ENCODE data around the gene STK40.

The STK40 gene

DNA sequence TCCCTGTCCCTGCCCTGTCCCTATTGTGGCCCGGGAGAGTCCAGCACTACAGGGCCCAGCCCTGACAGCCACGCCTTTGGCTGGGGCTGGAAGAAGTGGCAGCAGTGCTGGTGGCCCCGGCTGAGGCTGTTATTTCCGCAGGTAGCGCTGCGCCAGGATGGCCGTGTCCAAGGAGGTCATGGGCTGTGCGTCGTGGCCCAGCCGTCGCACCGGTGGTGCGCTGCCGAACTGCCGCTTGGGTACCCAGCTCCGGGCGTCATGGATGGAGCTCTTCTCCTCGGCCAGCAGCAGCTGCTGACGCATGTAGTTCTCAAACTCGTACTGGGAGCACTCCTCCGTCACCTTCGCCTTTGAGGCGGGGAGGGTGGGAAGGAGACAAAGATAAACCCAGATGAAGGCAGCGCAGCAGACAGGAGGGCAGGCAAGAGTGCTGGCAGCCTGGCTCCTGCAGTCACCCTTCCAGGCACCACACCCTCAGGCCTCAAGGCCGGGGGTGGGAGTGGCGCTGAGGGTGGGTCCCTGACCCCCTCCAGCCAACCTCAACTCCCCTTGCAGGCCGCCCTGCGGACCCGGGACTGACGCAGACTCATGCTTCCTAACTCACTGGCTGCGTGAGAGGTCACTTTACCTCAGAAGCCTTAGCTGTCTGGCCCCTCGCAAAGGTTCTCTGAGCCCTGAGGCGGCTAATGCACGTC is 44.0 kb downstream of the STK40 start:
- DNase-seq, result no peak

DNA sequence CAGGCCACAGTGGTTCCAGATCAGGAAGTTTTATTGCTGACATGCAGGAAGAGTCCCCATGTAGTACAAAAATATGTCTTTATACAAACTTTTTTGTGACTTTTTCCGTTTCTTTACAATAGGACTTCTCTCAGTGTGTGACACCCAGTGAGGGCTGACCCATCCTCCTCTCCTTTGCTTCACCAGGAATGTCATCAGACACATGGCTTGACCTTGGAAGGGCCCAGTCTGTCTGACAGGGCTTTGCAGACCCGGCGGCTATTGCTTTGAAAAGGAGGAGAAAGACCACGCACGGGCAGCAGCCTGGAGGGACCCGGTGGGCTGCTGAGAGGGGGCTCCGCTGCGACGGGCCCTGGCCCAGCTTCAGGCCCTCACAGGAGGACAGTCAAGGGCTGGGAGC is 46.1 kb downstream of the STK40 start:
- no peak for DNase-seq

GRCh38 chr1:36339215-36339614 is 46.5 kb downstream of the STK40 start:
- DNase-seq, result no peak

- no peak for DNase-seq
These were observed 47.9 kb downstream of the STK40 start for GRCh38 chr1:36337830-36338229.

DNA sequence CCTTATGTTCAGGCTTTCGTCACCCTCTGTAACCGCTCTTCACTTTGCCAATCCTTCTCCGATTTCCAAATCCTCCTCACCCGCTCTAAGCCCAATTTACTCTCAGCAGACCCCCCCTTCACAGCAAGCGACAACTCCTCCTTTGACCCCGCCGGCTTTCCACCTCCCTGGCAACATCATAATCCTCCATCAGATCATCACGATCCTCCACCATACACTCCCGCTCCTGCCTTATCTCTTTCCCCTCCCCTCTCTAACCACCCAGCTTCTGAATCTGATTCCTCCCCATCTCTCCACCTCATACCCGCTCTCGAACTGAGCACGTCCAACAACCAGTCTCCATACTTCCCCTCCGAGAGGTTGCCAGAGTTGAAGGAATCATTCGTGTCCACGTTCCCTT is 54.8 kb downstream of the STK40 start:
- DNase-seq, result peak; percentile 80

- DNase-seq, result no peak
These were observed 55.9 kb downstream of the STK40 start for GRCh38 chr1:36329817-36330216.

DNA sequence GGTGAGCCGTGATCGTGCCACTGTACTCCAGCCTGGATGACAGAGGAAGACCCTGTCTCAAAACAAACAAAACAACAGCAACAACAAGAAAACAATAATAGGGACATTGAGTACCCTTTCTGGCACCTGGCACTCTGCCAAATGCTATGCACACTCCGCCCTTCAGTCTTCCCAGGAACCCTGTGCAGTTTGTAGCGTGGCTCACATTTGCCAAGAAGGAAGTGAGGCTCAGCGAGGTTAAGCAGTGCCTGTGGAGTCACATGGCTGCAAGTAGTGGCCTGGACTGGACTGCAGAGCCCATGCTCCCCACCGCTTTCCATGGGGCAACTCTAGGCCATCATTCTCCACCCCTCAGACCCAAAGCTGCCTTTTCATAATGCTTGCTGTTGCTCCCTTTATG is 57.0 kb downstream of the STK40 start:
- peak; percentile 40 for DNase-seq

GRCh38 chr1:36328088-36328480 is 57.6 kb downstream of the STK40 start:
- DNase-seq, result no peak

GRCh38 chr1:36327421-36328087 is 58.2 kb downstream of the STK40 start:
- DNase-seq, result no peak

DNA sequence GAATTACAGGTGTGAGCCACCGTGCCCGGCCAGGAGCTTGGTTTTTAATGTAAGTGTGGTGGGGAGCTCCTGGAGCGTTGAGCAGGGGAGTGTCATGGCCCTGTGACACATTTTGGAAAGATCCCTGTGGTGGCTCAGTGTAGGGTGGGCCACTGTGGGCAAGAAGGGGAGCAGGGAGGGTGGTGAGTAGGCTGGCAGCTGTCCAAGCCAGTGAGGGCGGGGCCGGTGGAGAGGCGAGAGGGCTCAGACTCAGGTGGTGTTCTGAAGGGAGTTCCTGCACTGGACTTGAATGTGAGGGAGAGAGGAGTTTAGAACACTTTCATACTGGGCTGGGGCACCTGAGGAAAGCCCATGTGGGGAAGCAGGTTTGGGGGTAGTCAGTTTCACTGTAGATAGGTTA is 59.2 kb downstream of the STK40 start:
- DNase-seq, result no peak

- no peak for DNase-seq
These were observed 61.4 kb downstream of the STK40 start for GRCh38 chr1:36324353-36324703.

- peak; percentile 61 for DNase-seq
These were observed 61.9 kb downstream of the STK40 start, which contains the start of gene EVA1B for GRCh38 chr1:36323636-36324352. EVA1B (minus strand) TSS chr1:36323645; CDS start chr1:36323037, 608 bp downstream.

DNA sequence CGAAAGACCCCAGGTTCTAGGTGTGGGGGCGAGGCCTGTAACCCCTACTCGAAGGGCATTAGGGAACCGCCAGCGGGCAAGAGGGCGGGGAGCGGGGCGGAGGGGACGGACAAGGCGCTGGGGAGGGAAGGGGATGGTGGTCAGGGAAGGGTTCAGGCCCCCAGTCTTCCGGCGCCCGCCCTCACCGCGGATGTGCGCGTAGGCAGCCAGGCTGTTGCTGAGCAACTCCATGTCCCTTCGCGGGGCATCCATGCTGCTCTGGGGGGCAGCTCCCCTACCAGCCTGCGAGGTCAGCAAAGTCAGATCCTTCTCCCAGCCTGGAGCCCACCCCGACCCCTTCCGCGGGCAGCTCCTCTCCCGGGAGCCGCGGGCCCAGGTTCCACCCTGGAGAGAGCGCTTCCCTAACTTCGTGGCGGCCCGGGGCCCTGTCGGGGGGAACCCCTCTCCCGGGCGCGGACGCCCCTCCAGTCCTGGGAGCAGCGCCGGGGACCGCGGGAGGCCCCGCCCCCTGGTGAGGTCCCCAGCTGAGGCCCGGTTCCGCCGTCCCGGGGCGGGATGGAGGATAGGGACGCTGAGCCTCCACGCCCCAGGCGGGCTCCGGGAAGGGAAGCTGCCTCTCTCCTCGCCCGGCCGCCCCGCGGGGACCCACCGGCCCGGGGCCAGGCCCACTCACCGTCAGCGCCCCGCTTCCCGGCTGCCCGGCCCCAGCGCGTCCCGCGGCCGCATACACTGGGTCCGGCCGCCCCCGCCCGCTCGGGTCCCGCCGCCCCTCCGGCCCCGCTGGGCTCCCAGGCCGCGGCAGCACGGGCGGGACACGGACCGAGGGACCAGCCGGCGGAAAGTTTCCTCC is 62.7 kb downstream of the STK40 start:
- no peak for DNase-seq

GRCh38 chr1:36322041-36322785 is 63.5 kb downstream of the STK40 start:
- DNase-seq, result no peak

DNA sequence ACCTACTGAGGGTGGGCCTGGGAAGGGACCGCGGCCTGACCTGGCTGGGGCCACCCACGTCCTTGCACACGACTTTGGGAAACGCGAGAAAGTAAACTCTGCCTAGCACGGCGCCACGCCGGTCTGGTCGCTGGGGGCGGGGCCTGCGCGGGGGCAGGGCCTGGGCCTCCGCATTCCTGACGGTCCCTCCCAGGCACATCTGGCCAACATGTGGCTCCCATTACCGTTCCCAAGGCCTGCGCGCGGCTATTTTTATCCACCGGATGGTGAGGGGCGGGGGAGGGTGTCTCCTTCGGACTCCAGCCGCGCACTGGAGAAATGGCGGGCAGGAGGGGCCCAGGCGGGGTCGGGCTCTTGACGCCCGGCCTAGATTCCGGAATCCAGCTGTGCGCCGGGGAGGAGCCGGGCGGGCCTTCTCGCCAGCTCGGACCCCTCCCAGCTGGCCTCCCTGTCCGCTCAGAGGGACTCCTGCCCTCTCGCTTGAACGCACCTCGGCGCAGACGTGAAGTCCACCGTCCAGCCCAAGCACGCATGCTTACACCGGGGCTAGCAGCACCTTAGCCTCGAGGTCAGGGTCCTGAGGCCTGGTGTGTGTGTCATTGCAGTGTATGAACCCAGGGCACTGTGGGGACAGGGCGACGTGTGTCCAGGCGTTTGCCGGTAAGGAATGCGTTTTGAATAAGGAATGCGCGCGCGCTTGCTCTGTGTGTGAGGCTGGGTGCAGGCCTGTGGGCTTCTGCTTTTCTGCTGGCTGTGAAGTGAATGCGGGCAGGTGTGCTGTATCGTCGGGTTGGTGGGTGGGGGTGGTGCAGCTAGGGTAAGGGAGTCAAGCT is 64.4 kb downstream of the STK40 start:
- DNase-seq, result peak; percentile 29

GRCh38 chr1:36320767-36321118 is 65.0 kb downstream of the STK40 start:
- no peak for DNase-seq

DNA sequence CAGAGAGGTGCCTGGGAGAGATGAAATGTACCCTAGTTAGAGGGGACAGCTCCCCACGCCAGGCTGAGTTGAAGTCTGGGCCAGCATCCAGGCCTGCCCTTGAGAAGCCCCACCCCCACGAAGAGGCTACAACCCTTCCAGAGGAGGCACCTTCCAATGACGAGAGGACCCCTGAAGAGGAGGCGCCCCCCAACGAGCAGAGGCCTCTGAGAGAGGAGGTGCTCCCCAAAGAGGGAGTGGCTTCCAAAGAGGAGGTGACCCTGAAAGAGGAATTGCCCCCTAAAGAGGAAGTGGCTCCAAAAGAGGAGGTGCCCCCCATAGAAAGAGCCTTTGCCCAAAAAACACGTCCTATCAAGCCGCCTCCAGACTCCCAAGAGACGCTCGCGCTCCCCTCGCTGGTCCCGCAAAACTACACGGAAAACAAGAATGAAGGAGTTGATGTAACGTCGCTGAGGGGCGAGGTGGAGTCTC is 65.4 kb downstream of the STK40 start:
- DNase-seq, result no peak

GRCh38 chr1:36309397-36309796 is 76.3 kb downstream of the STK40 start:
- DNase-seq, result no peak

DNA sequence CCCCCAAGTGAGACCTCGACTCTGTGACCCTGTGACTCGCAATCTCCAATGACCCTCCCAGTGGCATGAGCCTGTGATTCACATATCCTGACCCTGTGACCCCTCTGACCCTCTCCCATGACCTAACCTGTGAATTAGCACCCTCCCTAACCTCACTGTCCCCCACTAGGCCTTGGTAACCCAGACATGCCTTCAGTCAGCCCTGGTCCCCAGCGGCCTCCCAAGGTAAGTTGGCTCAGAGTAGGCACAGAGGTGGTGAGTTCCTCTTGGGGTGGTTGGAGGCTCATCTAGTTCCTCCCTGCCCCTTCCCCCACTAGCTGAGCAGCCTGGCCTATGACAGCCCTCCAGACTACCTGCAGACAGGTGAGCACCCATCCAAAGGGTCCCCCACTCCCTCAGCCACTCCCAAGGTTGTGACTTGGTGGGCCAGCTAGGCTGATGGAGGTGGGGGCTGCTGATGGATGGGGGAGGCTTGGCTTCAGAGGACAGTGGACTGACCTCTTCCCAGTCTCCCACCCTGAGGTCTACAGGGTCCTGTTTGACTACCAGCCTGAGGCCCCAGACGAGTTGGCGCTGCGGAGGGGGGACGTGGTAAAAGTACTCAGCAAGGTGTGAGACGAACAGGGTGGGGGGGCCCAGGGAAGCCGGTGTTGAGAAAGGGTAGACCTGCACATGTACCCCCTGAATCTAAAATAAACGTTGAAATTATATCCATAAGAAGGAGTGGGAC is 78.0 kb downstream of the STK40 start:
- no peak for DNase-seq

DNA sequence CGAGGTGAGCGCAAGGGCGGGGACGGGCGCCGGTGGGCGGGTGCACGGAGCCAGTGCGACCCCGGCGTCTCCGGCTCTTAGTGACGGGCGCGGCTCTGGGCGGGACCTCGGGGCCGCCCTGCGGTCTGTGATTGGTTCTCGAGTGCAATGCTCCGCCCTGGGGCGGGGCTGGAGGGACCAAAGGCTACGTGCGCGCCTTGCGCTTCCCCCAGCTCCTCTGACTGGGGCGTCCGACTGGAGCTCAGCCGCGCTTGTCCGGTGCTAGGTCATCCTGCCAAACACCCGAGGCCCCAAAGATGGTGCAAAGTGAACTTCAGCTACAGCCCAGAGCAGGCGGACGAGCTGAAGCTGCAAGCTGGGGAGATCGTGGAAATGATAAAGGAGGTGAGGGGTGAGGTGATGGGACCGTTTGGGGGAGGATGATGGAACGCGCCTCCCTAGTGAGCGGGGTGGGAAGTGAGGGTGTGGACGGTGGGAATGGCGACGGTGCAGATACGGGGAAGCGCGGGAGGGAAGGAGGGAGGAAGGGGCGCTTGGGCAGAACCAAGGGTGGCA is 78.7 kb downstream of the STK40 start:
- DNase-seq, result peak; percentile 98
